ENCODE results near the gene CBX6.

The CBX6 gene

DNA sequence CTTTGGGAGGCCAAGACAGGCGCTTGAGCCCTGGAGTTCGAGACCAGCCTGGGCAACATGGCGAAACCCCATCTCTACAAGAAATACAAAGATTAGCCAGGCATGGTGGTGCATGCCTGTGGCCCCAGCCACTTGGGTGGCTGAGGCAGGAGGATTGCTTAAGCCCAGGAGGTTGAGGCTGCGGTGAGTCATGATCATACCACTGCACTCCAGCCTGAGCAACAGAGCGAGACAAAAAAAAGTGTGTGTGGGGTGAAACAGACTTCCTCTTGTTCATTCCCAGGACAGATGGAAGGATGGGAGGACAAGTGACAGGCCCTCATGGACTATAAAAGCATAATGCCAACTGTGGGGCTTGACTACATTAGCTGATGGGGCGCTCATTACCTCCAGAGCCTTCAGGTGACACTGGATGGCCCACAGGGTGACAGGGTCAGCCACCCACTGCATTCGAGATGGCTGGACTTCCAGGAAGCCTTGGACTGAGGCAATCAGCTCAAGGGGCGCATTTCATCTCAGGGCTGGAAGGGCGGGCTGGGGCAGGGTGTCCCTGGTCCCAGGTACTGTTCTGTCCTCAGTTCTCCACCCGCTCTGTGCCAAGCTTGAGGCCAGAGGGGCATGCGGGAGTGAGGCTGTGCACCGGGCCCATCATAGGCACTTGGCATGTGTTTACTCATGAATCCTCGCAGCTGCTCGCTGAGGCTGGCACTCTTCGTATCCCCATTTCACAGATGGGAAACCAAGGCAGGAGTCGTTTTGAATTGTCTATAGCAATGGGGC lies 40.7 kb downstream of the CBX6 start:
- no peak overlapping the region for H3K4me3 ChIP-seq (ENCODE audit: severe bottlenecking)
- H3K9me3 ChIP-seq (ENCODE audit: severe bottlenecking) = no peaks in the 10 kb centered on the region
- ATAC-seq (ENCODE audit: low read depth) (peak; percentile 29; the same call in 2 of the 3 replicates), DNase-seq (ENCODE audit: low spot score) (peak; percentile 49)
- TF ChIP-seq, protein P1, sequence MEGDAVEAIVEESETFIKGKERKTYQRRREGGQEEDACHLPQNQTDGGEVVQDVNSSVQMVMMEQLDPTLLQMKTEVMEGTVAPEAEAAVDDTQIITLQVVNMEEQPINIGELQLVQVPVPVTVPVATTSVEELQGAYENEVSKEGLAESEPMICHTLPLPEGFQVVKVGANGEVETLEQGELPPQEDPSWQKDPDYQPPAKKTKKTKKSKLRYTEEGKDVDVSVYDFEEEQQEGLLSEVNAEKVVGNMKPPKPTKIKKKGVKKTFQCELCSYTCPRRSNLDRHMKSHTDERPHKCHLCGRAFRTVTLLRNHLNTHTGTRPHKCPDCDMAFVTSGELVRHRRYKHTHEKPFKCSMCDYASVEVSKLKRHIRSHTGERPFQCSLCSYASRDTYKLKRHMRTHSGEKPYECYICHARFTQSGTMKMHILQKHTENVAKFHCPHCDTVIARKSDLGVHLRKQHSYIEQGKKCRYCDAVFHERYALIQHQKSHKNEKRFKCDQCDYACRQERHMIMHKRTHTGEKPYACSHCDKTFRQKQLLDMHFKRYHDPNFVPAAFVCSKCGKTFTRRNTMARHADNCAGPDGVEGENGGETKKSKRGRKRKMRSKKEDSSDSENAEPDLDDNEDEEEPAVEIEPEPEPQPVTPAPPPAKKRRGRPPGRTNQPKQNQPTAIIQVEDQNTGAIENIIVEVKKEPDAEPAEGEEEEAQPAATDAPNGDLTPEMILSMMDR (IDR thresholded peaks at IDR 0.05; ENCODE audit: poor library complexity, severe bottlenecking) = no peak
- no peaks in the 10 kb centered on the region for H3K4me1 ChIP-seq (ENCODE audit: insufficient read depth, poor library complexity, severe bottlenecking)
- H3K27me3 ChIP-seq (ENCODE audit: insufficient read depth, poor library complexity, severe bottlenecking) = no peaks in the 10 kb centered on the region
- H3K27ac ChIP-seq (ENCODE audit: poor library complexity, severe bottlenecking) = no peak overlapping the region
- no peaks in the 10 kb centered on the region for H3K36me3 ChIP-seq (ENCODE audit: low read depth)

DNA sequence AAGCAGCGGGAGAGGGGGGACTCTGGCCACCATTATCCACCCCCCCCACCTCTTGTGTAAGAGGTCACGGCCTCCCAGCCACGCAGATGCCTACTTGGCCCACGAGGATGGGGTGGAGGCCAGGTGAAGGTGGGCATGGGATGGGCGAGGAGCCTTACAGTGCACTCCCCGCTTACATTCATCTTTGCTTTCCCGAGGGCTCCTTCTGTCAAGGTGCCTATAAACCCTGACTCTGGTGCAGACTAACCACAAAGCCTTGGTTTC lies 41.2 kb downstream of the CBX6 start:
- TF ChIP-seq, protein P1 (IDR thresholded peaks at IDR 0.05; ENCODE audit: poor library complexity, severe bottlenecking) = no peak

DNA sequence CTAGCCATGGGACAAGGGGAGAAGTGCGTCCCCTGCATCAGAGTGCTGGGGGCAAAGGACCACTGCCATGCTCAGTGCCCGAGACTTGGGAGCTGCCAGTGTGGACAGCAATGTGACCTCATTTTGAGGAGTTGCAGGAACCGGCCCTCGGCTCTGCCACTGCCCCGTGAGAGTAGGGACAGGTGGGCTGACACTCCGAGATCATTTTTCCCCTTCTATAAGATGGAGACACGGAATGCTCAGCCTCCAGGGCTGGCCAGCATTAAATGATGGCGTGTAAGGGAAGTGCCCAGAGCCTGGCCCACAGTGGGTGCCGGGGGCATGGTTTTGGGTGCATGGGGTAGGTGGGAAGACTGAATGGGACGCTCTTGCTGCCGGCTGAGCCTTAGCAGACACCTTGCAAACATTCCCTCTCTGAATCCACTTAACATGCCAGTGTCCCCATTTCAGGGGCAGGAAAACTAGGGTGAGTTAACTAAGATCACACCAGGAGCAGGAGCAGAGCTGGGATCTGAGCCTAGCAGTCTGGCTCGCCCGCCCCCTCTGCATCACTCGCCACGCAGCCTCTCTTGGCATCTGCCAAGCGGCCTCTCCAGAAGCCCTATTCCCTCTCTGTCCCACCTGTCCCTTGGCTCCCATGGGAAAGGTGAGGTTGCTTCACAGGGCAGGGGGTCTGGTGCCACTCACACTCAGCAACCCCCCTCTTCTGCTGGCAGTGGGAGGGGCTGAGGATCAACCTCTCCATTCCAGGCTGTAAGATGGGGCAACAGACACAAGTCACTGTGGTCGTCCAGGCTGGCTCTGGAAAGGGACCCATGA lies 41.8 kb downstream of the CBX6 start:
- Histone ChIP-seq H3K27ac (ENCODE audit: poor library complexity, severe bottlenecking) (no peak overlapping the region), H3K4me3 (ENCODE audit: severe bottlenecking) (no peak overlapping the region), H3K36me3 (ENCODE audit: low read depth) (no peaks in the 10 kb centered on the region), H3K4me1 (ENCODE audit: insufficient read depth, poor library complexity, severe bottlenecking) (no peaks in the 10 kb centered on the region), H3K27me3 (ENCODE audit: insufficient read depth, poor library complexity, severe bottlenecking) (no peaks in the 10 kb centered on the region), H3K9me3 (ENCODE audit: severe bottlenecking) (no peaks in the 10 kb centered on the region)
- TF ChIP-seq, protein P1 (IDR thresholded peaks at IDR 0.05; ENCODE audit: poor library complexity, severe bottlenecking) = no peak
- ATAC-seq (ENCODE audit: low read depth) = no peak
- DNase-seq (ENCODE audit: low spot score) = peak; percentile 24

More for the DNA sequence above, 41.2 kb downstream of the CBX6 start:
- no peak for ATAC-seq (ENCODE audit: low read depth)
- Histone ChIP-seq H3K9me3 (ENCODE audit: severe bottlenecking) (no peaks in the 10 kb centered on the region), H3K4me3 (ENCODE audit: severe bottlenecking) (no peak overlapping the region), H3K36me3 (ENCODE audit: low read depth) (no peaks in the 10 kb centered on the region), H3K27ac (ENCODE audit: poor library complexity, severe bottlenecking) (no peak overlapping the region), H3K27me3 (ENCODE audit: insufficient read depth, poor library complexity, severe bottlenecking) (no peaks in the 10 kb centered on the region), H3K4me1 (ENCODE audit: insufficient read depth, poor library complexity, severe bottlenecking) (no peaks in the 10 kb centered on the region)
- DNase-seq (ENCODE audit: low spot score) = no peak

DNA sequence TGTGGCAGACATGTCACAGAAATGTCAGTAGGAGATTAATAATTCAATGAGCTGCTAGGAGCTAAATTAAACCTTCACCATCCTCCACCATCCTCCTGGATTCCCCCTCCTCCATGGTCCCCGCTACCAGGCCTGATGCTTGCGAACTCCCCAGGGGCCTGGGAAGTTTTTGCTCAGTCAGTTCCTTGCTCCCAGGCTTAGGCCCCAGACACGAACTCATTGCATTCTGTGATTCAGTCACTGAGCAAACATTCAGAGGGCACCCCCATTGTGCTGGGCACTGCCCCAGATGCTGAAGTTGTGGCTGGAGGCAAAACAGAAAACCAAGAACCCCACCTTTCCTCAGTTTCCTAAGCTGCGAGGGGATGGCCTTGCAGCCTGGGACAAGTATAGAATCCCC lies 42.5 kb downstream of the CBX6 start:
- ATAC-seq (ENCODE audit: low read depth) (no peak), DNase-seq (ENCODE audit: low spot score) (peak; percentile 38)
- Histone ChIP-seq H3K36me3 (ENCODE audit: low read depth) (no peaks in the 10 kb centered on the region), H3K4me1 (ENCODE audit: insufficient read depth, poor library complexity, severe bottlenecking) (no peaks in the 10 kb centered on the region), H3K27ac (ENCODE audit: poor library complexity, severe bottlenecking) (no peak overlapping the region), H3K9me3 (ENCODE audit: severe bottlenecking) (no peaks in the 10 kb centered on the region), H3K27me3 (ENCODE audit: insufficient read depth, poor library complexity, severe bottlenecking) (no peaks in the 10 kb centered on the region), H3K4me3 (ENCODE audit: severe bottlenecking) (no peak overlapping the region)
- TF ChIP-seq, protein P1 (IDR thresholded peaks at IDR 0.05; ENCODE audit: poor library complexity, severe bottlenecking) = no peak
